GM21423 (cell line): ENCODE measurements around the gene NAGA.
"Not testable (repeated sequence)": the region's sequence is repeated elsewhere in the genome, so short reads cannot be mapped to it uniquely, and the experiment has no call there.

Source experiments
- ATAC-seq: cut with Tn5 transposase; IDR thresholded peaks from one replicate; pipeline ENCODE4 v1.9.1; 2021; ENCODE audit warnings: mild to moderate bottlenecking, moderate library complexity; ENCODE audit not compliant: unreplicated experiment

Gene NAGA

DNA sequence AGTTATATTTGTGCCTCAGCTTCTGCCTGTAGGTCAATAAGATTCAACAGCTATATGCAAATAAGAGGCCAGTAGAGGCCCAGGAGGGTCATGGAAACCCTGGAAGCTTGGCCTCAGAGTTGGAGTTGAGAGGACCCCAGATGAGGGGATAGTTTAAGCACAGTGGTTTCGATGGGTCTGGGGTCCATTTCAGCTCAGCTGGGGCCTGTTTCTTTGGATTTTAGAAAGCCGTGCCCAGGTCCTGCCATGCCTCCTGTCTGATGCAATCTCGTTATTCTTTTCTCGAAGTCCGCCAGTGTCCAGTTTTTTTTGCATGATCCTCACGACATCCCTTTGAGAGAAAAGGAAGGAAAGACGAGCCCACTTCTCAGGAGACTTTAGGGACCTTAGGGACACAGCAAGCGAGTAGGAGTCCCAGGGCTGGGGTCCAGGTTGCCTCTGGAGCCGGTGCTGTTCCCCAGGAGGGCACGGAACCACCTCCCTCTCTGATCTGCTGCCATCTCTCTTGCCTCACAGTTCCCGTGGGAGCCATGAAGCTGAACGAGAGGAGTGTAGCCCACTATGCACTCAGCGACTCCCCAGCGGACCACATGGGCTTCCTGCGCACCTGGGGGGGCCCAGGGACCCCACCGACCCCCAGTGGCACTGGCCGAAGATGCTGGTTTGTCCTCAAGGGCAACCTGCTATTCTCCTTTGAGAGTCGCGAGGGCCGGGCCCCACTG, 6.3 kb upstream of the NAGA start:
- ATAC-seq = no peak

DNA sequence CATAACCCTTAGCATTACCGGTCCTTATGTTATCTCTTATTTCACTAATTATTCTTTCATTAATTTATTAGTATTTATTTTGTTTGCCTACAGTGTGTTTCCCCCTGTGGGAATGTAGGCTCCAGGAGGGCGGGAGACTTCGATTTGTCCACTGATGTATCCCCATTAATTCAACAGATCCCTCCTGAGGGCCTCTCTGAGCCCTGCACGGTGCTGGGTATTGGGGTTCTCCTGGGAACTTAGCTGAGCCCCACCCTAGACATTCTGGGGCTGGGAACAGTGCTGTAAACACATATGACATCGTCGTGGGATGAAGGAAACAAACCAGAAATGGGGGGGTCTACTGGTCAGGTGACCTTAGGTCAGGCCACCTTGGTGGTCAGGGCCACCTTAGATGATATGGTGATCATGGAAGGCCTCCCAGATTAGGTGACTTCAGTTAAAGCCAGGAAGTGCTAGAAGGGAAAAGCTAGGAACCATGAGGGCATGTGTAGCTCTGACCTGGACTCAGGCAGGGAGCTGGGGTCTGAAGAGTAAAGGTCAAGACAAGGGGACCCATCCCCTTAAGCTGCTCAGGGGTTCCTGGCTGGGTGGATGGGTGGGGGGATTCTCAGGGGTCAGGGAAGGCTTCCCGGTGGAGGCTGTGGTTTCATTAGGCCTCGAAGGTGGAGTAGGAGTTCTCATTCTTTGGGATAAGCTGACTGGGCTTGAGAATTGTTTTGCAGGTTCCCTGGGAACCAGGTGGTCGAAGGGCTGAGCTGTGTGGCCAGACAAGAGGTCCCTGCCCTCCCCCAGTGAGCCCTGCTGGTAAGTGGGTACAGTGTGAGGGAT, 4.4 kb upstream of the NAGA start:
- no peak for ATAC-seq

DNA sequence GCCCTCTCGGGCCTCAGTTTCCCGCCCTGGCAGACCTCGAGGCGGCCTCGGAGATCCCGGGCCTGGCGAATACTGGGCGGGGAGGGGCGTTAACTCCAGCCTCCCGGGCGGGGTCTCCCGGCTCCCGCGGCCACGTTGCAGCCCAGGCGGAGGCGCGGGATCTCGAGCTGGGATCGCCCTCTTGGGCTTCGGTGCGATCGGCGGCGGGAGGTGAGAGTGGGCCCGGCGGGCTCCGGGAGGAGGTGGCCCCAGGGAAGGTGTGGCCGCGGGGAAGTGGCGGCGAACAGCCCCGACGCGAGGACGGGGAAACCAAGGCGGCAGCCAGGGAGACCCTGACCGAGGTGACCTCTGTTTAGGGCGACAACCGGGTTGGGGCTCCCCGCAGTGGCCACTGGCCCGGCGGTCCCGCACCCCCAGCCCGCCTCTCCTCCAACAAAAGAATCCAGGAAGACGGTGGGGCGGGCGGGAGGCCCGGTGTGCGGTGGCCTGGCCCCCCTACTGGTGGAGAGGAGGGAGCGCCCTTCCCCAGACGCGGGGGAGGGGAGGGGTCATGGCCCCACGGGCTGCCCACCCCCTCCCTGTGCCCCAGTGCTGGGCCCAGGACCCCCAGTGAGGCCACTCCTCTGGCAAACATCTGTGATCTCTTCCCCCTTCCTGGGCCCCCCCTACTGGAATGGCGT, 3.7 kb upstream of the NAGA start, which contains the start of gene PHETA2:
Gene PHETA2 (plus strand): TSS at position 117 of the 680 bp plus-strand sequence. CDS start 3,046 bp downstream, outside the sequence.
- ATAC-seq = no peak

DNA sequence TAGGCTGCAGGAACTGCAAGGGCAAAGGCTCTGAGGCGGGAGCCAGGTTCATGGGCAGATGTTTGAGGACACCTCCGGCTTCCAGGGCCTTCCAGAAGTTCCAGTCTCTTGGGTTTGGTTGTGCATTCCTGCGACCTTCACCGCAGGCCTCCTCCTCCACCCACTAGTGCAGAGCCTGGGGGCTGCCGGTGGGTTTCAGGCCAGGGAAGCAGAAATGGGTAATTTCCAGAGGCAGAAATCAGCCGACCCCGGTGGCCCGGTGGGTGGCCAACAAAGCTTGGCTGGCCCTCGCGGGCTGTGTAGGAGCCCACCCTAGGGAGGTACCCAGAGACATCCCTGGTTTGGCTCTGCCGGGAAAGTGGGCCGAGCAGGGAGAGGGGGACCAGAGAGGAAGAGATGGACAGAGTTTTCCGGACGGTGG, 3.0 kb upstream of the NAGA start:
- ATAC-seq = no peak

DNA sequence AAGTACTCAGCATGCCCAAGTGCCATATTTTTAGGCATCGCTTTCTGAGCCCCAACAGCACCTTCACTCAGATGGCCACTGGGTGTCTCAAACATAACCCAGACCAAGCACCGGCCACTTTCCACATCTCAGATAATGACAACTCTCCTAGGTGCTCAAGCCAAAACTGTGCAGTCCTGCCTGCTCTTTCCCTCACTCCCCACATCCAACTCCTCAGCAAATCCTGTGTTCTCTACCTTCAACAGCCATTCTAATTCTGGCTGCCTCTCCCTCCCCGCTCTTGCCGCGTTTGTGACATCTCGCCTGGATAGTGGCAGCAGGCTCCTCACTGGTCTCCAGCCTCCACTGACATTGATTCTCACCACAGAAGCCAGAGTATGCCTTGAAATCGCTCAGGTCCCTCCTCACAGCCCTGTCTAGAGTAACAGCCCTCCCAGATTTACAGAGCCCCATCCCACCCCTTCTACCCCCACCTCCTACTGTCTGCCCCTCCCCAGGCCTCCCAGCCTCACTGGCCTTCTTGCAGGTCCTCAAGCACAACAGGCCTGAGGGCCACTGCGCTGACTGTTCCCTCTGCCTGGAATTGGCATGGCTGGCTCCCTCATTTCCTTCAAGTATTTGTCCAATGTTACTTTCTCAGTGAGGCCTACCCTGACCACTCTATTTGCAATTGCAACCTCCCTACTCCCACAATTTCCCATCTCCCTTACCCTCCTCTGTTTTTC, 2.2 kb upstream of the NAGA start:
- ATAC-seq = no peak

DNA sequence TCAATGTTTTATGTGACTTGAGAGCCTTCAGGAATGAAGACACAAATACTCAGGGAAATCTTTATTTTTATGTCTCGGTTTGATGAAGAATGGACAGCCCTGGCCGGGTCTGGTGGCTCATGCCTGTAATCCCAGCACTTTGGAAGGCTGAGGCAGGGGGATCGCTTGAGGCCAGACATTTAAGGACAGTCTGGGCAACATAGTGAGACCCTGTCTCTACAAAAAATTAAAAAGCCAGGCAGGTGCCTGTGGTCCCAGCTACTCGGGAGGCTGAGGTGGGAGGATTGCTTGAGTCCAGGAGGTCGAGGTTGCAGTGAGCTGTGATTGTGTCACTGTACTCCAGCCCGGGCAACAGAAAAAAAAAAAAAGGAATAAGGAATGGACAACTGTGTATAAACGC, 896 bp upstream of the NAGA start:
- not testable (repeated sequence) for ATAC-seq

DNA sequence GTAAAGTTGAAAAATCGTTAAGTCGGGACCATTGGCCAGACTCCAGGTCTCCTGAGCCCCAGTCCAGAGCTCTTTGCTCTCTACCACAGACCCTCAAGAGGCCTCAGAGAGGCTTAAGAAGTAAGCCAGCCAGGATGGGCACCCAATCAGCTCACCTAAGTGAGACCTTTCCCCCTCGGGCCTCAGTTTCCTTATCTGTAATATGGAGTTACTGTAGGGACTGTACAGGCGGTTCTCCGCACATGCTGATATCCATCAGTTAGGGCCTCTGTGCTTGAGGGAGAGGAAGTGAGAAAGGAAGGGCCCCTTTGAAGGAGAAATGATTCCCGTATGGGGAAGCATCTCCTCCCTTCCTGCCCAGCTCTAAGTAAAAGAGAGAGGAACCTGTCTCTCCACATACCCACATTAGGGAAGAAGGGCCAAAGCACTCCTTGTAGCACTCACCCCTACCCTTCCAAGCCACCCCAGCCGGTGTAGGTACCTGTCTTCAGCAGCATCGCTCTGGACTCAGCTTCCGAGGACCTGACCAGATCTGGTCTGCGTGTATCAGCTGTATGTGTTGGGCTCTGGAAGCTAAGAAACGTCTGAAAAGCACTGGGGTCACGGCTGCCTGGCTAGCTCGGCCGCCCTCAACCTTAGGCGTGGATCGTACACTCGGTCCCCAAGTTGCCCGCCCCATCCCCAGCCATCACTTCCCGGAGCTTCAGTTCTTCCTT, 653 bp downstream of the NAGA start:
- peak; percentile 4 for ATAC-seq

DNA sequence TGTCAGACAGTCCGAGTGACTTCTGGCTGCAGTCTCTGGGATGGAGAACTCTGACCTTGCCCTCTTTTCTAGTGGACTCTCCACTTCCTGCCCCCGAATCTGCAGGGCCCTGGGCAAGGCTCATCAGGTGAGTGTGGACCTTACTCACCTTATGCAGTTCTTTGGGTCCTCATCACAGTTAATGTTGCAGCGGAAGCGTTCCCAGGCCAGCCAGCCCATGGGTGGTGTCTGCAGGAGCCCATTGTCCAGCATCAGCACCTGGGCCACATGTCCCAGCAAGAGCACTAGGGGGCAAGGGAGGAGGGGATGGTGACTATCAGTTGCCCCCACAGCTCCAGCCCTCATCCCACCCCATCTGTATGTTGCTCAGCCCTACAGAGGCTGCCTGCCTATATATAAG, 2.3 kb downstream of the NAGA start:
- no peak for ATAC-seq

DNA sequence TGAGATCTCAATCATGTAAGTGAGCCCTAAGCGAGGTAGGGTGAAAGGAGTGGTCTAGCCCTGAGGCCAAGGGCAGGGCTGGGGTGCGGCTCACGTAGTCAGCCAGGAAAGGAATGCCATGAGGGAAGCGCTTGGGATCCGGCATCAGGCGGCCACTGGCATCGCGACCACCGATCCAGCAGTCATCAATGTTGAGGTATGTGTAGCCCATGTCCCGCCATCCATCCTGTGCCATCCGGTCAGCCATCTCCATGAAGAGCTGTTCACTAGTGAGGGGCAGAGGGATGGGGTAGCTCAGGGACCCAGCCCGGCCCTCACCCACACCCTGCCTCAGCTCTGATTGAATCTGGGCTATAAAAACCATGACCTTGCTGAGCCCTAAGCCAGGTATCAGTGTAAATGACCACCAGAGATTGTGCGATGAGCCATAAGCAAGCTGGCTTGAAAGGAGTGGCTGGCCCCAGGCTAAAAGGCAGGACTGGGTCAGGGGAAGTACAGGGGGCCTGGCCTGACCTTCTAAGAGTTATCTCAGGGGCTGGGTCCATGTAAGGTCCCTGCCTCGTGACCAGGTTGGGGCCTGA, 2.9 kb downstream of the NAGA start:
- no peak for ATAC-seq

DNA sequence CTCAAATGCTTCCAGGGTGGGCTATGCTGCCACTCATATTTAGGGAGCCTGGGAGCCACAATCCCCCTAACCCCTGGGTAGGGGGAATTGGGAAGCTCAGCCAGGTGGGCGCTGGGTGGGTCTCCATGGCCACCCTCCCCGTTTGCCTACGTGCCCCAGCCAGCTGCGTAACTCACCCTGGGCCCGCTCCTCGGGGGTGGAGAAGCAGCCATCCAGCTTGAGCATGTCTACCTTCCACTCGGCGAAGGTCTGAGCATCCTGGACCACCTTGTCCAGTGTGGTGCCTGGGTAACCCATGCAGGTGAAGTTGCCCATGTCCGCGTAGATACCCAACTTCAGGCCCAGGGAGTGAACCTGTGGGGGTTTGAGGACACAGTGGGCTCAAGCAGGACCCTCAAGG, 3.7 kb downstream of the NAGA start:
- no peak for ATAC-seq

DNA sequence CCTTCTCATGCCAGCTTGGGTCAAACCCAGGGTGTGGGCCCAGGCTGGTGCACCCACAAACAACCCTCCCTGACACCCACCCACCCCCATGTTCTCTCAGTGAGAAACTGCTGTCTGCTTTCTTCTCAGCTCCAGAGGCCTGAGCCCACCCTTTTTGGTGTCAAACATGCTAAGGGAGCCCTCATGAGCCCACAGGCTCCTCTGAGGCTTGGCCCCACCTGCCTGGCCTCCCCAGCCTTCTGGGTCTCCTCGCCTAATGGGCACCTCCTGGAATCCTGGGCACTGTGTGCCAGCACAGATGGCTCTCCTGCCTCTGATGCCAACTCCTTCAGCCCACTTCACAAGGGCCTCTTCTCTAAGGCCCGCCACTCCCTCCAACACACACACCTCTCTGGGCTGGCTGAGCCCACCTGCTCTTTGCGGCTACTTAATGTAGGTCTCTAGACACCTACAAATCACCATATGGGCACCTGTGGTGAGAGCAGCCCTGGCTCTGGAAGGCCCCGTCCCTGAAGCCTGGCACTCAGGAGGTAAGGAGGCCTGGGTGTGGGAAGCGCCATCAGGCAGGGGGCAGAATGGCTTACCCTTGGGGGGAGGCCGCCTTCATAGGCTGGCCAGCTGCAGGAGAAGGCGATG, 4.4 kb downstream of the NAGA start:
- no peak for ATAC-seq

DNA sequence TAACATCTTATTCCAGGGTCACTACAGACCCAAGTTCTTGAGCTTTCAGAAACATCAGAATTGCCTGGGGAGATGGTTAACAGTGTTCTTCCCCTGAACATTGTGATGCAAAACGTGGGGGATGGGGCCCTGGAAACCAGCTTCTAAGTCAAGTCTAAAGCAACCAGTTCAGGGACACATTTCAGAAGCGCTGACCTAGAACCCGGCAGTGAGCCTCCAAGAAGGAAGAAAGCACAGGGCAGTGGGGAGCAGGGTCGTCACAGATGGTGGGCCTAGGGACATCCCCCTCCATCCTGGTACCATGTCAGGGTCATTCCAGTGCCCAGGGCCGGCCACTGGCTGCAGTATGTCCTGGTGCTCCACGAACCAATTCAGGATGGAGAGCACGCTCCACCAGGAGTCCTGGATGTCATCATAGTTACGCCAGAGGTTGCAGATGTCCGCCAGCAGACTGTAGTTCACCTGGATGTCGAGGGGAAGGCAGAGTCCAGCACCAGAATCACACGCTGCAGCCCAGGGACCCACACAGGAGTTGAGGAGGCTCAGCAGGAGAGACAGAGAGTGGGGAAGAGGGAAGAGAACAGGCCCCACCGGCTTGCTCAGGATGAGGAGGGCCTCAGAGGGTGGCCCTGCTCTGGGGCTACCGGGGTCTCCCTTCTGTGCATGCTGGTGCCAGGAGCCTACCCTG, 5.0 kb downstream of the NAGA start:
- ATAC-seq = no peak

DNA sequence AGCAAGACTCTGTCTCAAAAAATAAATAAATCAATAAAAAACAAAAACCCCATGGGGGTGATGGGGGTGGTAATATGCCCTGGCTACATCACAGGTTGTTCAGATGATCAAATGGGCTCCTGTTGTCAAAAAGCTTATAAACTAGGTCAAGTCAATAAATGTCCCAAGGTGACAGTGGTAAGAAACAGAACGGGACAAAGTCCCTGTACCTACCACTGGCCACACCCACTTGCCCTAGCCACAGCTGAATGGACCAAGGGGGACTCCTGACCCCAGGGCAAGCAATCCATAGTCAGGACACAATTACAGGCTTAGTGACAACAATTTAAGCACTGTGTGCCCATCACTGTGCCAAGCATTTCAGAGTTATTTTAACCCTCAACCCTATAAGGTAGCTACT, 6.0 kb downstream of the NAGA start:
- ATAC-seq = no peak

DNA sequence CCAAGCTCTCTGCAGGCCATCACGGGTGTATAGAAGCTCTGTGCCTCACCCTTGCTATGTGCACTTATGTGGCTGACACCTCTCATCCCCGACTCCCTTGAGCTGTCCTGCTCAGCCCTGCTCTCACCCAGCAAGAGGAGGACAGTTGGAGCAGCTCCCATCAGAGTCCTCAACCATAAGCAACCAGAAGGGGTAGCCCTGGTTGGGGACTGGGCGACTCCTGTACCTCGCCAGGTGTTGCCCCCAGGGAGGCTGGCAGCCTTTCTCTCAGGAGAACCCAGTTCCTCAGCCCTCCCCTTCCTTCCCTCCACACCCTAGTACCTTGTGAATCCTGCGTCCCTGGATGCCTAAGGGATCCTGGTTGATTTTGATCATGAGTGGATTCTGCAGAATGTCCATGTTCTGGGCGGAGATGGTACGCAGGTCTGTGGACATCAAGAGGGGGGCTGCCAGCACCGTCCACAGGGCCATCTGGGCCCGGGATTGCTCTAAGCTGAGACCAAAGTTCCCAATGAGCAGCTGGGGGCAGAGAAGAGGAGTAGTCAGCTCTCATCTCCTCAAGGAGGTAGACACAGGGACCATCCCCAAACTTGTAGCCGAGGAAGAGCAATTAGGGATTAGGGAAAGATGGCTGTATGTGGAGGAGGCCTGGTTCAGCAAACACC, 8.0 kb downstream of the NAGA start:
- no peak for ATAC-seq

DNA sequence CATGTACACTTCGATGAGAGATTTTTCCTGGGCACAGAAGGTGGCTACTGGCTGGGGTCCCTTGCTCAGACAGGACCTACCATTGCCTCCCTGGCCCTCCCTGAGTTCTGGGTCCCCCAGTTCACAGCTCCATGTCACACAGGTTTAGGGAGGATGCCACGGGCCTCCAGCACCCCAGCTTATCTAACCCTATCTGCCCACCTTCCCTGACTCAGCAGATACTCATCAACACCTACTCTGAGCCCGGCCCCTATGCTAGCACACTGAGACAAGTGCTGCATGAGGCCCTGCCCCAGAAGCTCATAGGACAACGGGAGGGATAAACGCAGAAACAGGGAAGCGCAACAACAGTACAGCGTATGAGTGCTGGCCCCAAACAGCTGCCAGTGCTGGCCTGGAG, 9.6 kb downstream of the NAGA start:
- ATAC-seq = no peak

DNA sequence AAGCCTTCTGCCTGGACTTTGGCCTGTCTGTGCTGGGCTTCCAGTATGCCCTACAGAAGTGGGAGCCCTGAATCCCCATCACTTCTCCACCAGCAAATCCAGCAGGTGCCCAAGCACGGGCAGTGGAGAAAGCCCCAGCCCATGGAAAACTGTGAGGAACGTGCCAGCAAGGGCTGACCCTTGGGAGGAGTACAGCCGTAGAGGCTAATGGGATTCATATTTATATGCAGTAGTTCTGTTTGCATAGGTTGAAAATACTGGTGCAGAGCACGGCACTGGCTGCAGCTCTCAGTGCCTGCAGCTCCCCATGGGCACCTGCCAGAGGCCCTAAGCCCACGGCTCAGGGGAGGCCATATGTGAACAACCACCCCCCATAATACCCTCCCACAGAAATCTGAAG, 10.1 kb downstream of the NAGA start:
- ATAC-seq = no peak

DNA sequence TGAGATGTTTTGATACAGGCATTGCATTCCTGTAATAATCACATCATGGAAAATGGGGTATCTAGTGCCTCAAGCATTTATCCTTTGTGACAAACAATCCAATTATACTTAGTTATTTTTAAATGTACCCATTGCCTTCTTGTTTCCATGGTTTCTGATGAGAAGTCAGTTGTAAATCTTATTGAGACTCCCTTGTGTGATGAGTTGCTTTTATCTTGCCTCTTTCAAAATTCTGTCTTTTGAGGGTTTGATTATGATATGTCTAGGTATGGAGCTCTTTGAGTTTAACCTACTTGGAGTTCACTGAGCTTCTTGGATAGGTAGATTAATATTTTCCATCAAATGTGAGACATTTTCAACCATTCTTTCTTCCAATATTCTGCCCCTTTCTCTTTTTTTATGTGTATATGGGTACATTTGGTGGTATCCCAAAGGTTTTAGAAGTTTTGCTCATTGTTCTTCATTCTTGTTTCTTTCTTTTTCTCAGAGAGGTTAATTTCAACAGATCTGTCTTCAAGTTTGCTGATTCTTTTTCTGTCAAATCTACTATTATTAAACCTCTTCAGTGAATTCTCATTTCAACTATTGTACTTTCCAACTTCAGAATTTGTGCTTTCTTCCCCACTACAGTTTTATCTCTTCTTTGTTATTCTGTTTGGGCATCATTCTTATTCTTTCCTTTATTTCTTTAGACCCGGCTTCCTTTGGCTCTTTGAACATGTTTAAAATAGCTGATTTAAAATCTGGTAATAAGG, 13.7 kb downstream of the NAGA start:
- ATAC-seq = no peak

DNA sequence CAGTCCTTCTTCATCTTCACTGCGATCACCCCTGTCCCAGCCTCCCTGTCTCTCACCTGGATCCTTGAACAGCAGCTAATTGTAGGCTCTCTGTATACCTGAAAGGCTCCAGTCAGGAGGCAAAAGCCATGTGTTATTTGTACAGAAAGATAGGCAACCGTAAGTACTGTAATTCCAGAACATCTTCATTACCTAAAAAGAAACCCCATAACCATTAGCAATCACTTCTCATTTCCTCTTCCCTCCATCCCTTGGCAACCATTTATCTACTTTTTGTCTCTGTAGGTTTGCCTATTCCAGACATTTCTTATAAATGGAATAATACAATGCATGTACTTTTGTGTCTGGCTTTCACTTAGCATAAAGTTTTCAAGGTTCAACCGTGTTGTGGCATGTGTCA, 17.8 kb downstream of the NAGA start:
- no peak for ATAC-seq
